Left lung (tissue), 10 donors: ENCODE results near the gene IQCM. TPM values are rescaled to one million over a fixed set of nuclear protein-coding genes. Genes with fewer than 3 reads are reported as not detected.

Experiments
- ATAC-seq: fragments of 200-7000 bp; cut with Tn5 transposase; one replicate; pipeline ENCODE4 v1.9.1; 2020; ENCODE audit warnings: moderate library complexity
- DNase-seq, 4 donors: peaks; one replicate each; pipeline ENCODE4 v3.0.0-alpha.2; 2013 to 2020
- H3K27ac ChIP-seq, 2 donors: fragments of 200-600 bp; sonication (generic) in 1 of 2; one replicate each; pipeline versions ENCODE4 v1.5.0 to v1.8.0; 2020 to 2021
- H3K27me3 ChIP-seq, 2 donors: fragments of 200-600 bp; sonication (generic) in 1 of 2; one replicate each; pipeline versions ENCODE4 v1.5.0 to v1.8.0; 2020 to 2021
- H3K36me3 ChIP-seq, 2 donors: fragments of 200-600 bp; sonication (generic) in 1 of 2; one replicate each; pipeline versions ENCODE4 v1.5.0 to v1.8.0; 2020 to 2021
- H3K4me1 ChIP-seq, 2 donors: fragments of 200-600 bp; one replicate each; pipeline ENCODE4 v1.8.0; 2021
- H3K4me3 ChIP-seq, 2 donors: fragments of 200-600 bp; sonication (generic) in 1 of 2; one replicate each; pipeline versions ENCODE4 v1.5.0 to v1.8.0; 2020 to 2021; ENCODE audit warnings: mild to moderate bottlenecking in 1 of 2
- H3K9me3 ChIP-seq, 2 donors: fragments of 200-600 bp; sonication (generic) in 1 of 2; one replicate each; pipeline versions ENCODE4 v1.5.0 to v1.8.0; 2020 to 2021
- intact Hi-C, 2 donors: fragments of 100-400 bp; cut with DNase I; formaldehyde crosslinking; loops; one replicate each; pipeline versions ENCODE4 v1.11.2 to v1.14.2; 2022
- polyA plus RNA-seq, 6 donors: library from polyadenylated mRNA; unstranded; fragments of 120-200 nt; gene quantifications; one replicate each; pipeline ENCODE4 v1.2.1, GENCODE V29; 2013; ENCODE audit not compliant: insufficient read length in 6 of 6
- total RNA-seq, 2 donors: library from RNA; stranded (reverse); fragmentation: NEBNext Ultra II Directional; extraction: Animal tissue kit (Norgen Biotek cat#: 25700); gene quantifications; one replicate each; pipeline ENCODE4 v1.2.1, GENCODE V29; 2021
- TF ChIP-seq, protein P1 (sequence below), 2 donors: fragments of 200-600 bp; sonication (generic) in 1 of 2; IDR thresholded peaks; one replicate each; pipeline versions ENCODE4 v1.5.0 to v1.8.0; 2021; ENCODE audit warnings: antibody characterized with exemption in 2 of 2
- donor health status: DM: no; HTN: yes; CAD: no.
- donor health status: DM: no; HTN: no; CAD: no.

The IQCM gene
- total and polyA plus RNA-seq, 8 donors = not detected

- DNase-seq (no peak), ATAC-seq (no peak)
- Histone ChIP-seq H3K27ac (no peak overlapping the region), H3K4me3 (no peak overlapping the region), H3K9me3 (peaks cover 0 to 2% of the 10 kb centered on the region in 2 donors), H3K36me3 (no peaks in the 10 kb centered on the region), H3K27me3 (no peaks in the 10 kb centered on the region), H3K4me1 (no peaks in the 10 kb centered on the region)
- TF ChIP-seq, protein P1, sequence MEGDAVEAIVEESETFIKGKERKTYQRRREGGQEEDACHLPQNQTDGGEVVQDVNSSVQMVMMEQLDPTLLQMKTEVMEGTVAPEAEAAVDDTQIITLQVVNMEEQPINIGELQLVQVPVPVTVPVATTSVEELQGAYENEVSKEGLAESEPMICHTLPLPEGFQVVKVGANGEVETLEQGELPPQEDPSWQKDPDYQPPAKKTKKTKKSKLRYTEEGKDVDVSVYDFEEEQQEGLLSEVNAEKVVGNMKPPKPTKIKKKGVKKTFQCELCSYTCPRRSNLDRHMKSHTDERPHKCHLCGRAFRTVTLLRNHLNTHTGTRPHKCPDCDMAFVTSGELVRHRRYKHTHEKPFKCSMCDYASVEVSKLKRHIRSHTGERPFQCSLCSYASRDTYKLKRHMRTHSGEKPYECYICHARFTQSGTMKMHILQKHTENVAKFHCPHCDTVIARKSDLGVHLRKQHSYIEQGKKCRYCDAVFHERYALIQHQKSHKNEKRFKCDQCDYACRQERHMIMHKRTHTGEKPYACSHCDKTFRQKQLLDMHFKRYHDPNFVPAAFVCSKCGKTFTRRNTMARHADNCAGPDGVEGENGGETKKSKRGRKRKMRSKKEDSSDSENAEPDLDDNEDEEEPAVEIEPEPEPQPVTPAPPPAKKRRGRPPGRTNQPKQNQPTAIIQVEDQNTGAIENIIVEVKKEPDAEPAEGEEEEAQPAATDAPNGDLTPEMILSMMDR (IDR thresholded peaks at IDR 0.05) = no peak
- intact Hi-C loops = no loop called here
These were observed 50.0 kb downstream of the IQCM start for GRCh38 chr4:149765630-149766029.

DNA sequence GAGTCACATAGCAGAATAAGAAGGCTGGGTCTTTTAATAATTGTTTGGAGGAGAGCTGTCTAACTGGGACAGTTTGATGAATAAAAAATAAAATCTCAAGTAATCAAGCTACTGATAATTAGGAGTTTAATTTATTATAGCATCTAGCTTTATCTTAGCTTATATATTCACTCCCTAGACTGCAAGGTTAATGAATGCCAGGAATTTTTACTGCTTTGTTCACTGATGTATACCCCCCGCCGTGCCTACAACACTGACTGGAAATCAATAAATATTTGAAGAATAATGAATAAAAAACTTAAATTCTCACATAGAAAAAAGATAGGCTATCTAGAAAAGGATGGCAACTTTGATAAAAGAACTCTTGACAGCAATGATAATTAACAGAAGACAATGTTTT lies 59.7 kb downstream of the IQCM start:
- DNase-seq (no peak), ATAC-seq (no peak)
- H3K27me3 ChIP-seq = no peaks in the 10 kb centered on the region
- intact Hi-C loops = no loop called here
- H3K36me3 ChIP-seq = no peaks in the 10 kb centered on the region
- no peaks in the 10 kb centered on the region for H3K9me3 ChIP-seq
- no peaks in the 10 kb centered on the region for H3K4me1 ChIP-seq
- H3K4me3 ChIP-seq = no peak overlapping the region
- TF ChIP-seq, protein P1 (IDR thresholded peaks at IDR 0.05) = no peak
- H3K27ac ChIP-seq = no peak overlapping the region

DNA sequence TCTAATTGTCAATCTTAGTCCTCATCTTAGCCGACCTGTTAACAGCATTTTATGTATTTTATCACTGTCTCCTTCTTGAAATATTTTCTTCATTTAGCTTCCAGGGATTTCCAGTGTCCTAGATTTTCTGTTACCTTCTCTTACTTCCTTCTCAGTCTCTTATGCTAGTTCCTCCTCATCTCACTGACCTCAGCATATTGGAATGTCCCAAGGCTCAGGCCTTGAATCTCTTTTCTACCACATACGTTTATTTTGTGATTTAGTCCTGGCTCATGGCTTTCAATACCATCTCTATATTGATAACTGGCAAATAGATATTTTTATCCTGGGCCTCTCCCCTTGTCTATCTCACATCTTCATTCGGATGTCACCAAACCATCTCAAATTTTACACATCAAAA lies 61.1 kb downstream of the IQCM start:
- H3K27ac ChIP-seq = no peak overlapping the region
- DNase-seq (no peak), ATAC-seq (no peak)
- no peaks in the 10 kb centered on the region for H3K4me1 ChIP-seq
- no peaks in the 10 kb centered on the region for H3K9me3 ChIP-seq
- H3K4me3 ChIP-seq = no peak overlapping the region
- TF ChIP-seq, protein P1 (IDR thresholded peaks at IDR 0.05) = no peak
- H3K27me3 ChIP-seq = no peaks in the 10 kb centered on the region
- intact Hi-C loops = no loop called here
- no peaks in the 10 kb centered on the region for H3K36me3 ChIP-seq

GRCh38 chr4:149752729-149753128 lies 62.9 kb downstream of the IQCM start:
- Histone ChIP-seq H3K27ac (no peak overlapping the region), H3K9me3 (no peaks in the 10 kb centered on the region), H3K4me3 (no peak overlapping the region), H3K27me3 (no peaks in the 10 kb centered on the region), H3K36me3 (no peaks in the 10 kb centered on the region), H3K4me1 (no peaks in the 10 kb centered on the region)
- TF ChIP-seq, protein P1 (IDR thresholded peaks at IDR 0.05) = no peak
- DNase-seq (no peak), ATAC-seq (no peak)
- intact Hi-C loops = no loop called here

GRCh38 chr4:149751174-149751573 lies 64.5 kb downstream of the IQCM start:
- H3K27ac ChIP-seq = no peak overlapping the region
- H3K27me3 ChIP-seq = no peaks in the 10 kb centered on the region
- ATAC-seq (no peak), DNase-seq (no peak)
- intact Hi-C loops = no loop called here
- H3K4me3 ChIP-seq = no peak overlapping the region
- TF ChIP-seq, protein P1 (IDR thresholded peaks at IDR 0.05) = no peak
- no peaks in the 10 kb centered on the region for H3K9me3 ChIP-seq
- H3K36me3 ChIP-seq = no peaks in the 10 kb centered on the region
- H3K4me1 ChIP-seq = no peaks in the 10 kb centered on the region
